KBM-7 (cell line): Measurements from ENCODE around the gene MBTPS1.
A peak's percentile ranks its signal among the peaks of the same experiment; 100 is the strongest.
"Not testable (repeated sequence)": the region's sequence is repeated elsewhere in the genome, so short reads cannot be mapped to it uniquely, and the experiment has no call there.

Experiments
- DNase-seq: peaks from one replicate; pipeline ENCODE4 v3.0.0-alpha.2; 2015
- in situ Hi-C: fragments of 300-500 bp; cut with MboI; formaldehyde crosslinking; loops from 2 replicates; pipeline ENCODE4 v1.14.3; 2020; ENCODE audit warnings: low sequenced_read_pairs, low pct_unique_long_range_greater_than_20kb, mixed read lengths

Gene MBTPS1

DNA sequence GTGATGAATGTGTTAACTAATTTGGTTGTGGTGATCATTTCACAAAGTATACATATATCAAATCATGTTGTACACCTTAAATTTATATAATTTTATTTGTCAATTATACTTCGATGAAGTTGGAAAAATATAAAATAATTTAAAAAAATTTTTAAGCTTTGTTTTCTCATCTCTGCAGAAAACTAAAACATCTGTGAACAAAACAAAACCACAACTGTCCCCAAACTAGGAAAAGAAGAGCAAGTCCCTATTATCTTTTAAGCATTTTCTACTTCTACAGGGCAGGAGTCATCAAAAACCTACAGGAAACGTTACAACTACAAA, 21.7 kb upstream of the MBTPS1 start:
- in situ Hi-C loops = no loop called here
- no peak for DNase-seq

DNA sequence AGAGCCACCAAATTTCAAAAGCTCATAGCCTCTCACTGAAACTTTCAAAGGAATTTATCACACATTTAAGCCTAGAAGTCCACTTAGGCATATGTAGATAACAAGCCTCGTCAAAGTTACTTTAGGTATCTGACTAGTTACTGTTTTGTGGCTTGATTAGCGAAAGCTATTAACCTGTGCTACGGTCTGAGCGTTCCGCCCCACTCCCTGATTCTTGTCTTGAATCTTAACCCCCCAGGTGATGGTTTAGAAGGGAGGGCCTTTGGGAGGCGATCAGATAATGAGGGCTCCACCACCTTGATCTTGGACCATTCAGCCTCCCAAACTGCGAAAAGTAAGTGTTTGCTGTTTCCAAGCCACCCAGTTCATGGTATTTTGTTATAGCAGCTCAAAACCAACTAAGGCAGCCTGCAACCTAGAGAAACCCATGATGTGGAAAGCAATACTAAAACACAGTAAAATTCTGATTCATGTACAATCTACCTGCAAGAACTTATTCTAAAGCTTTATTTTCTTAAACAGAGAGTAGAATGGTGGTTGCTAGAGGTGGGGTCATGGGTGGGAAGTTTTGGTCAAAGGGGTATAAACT, 21.1 kb upstream of the MBTPS1 start:
- no peak for DNase-seq
- in situ Hi-C loops = no loop called here

DNA sequence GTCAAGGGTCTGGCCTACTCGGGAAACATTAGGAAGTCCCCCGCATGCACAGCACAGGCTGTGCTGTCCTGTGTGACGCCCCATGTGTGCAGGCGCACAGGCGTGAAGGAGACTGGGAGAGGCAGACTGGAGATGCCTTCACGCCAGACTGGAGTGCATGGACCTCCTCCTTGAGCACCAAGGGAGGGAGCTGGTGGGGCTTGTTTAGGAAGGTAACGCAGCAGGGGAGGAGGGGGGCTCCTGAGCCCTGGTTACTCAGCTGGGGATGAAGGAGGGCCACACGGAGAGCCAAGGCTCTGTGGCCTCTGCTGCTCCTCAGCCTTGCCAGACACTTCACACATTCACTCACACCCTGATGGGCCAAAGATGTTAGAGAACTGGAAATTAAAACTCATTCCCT, 20.5 kb upstream of the MBTPS1 start:
- no peak for DNase-seq
- in situ Hi-C loops = no loop called here

DNA sequence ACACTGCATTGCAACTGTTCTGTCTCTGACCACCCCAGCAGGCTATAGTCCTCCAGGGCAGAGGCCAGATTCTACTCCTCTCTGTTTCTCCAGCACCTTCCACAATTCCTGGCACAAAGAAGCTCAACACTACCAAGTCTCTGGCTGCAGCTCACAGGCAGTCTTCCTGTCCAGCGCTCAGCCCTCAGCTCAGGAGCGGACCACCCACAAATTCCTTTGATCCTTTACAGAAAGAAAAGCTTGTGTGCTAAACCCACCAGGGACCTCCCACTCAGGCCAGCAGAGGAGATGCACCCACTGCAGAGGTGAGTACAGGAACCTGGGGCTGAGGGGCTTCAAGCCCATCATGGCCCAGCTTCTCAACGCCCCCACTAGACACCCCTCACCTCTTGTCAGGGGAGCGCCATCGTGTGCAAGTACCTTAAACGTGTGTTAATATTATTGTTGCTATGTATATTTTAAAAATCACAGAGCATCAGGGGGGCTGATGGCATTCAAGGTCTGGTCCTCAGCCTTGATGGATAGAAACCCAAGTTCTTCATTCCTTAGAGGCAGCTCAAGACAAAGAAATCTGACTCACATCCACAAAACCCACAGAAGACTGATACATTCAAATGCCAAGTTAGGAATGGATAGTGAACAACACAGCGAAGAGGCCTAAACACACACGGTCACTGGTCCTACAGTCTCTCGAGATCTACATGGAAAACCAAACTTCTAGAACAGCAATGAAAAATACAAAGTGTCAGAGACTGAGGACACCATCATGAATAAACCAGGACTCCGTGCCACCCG, 19.8 kb upstream of the MBTPS1 start:
- in situ Hi-C loops = no loop called here

DNA sequence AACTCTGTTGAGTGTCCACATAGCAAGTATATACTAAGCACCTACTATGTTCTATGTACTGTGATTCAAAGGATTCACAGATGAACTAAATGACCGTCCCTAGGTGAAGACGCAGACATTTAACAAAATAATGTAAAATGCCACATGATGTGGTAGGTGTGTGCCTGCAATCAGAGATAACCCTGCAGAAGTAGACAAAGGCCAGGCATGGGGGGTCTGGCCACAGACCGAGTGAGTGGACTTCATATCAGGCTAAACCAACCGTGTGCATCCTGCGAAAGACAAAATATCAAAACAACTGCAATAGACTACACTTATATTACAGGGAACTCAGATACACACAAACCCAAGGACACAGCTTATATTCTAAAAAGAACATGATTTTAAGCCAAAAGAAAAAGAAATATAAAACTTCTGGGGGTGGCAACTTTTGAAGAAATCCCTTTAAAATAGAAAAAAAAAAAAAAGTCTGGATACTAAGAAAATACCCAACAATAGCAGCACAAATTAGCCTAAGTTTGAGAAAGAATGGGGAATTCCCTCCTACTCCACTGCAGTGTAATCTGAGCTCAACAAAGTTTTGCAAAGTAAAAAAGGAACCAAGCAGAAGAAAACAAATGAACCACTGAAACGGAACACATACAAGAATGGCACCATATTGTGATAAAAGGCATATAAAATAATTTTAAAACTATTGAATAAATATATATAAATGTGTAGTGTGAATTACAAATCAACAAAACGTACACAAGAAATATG, 16.0 kb upstream of the MBTPS1 start:
- in situ Hi-C loops = no loop called here
- no peak for DNase-seq

More for the DNA sequence above, 19.8 kb upstream of the MBTPS1 start:
- no peak for DNase-seq

DNA sequence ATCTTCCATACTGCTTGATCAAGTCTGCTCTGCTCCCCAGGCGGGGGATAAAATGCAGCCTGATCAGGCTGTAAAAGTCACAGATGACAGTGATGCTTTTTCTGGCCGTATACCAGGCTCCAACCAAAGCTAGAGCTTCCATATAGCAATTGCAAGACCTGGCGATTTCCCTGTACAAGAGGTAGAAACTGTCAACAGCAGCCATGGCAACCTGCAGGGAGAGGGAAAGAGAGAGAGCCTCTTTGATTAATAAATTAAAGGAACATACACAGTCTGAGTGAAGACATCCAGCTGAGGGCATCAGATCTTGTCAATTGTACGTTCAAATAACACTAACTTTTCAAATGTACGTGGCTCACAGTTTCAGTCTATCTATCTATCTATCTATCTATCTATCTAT, 14.4 kb upstream of the MBTPS1 start:
- no peak for DNase-seq
- in situ Hi-C loops = no loop called here

DNA sequence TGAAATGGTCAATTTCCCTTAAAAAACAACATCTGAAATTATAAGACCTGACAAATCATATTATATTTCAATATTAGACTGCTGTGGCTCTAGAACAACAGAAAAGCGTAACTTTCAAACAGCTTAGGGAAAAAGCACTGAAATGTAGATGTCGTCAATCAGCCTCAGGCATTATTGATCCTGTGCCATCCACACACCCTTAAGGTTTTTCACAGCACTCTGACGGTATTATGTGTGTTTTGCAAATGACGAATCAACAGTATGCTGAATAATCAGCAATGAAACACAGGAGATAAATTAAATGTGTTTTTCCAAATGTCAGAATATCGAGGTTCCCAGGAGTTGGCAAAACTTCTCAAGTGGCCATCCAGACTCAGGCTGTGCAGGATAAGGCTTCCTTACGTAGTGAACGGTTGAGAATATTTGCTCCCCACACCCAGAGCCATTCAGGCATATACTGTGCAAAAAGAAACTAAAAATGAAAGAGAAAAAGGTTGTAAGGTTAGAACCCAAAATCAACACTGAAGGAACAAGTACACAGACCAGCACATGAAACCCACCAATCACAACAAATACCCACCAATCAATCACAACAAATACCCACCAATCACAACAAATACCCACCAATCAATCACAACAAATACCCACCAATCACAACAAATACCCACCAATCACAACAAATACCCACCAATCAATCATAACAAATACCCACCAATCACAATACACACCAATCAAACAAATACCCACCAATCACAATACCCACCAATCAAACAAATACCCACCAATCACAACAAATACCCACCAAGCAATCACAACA, 7.7 kb upstream of the MBTPS1 start:
- in situ Hi-C loops = no loop called here
- no peak for DNase-seq

DNA sequence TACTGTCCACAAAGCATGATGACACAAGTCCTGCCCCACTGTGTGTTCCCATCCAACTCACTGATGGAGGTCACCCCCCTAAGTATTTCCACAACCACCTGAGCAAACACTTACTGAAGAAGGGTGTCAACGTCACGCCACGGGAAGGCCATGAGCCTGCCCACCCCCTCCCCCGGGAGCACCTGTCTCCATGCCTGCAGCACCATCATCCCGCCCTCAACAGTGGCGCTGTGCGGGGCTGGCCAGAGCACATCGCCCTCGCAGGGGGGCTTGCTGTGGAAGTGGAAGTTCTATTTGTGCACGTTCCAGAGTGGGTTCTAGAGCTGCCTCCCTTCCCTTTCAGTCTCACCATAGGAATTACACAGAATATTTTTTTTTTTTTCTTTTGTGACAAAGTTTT, 4.3 kb upstream of the MBTPS1 start:
- no peak for DNase-seq
- in situ Hi-C loops = no loop called here

DNA sequence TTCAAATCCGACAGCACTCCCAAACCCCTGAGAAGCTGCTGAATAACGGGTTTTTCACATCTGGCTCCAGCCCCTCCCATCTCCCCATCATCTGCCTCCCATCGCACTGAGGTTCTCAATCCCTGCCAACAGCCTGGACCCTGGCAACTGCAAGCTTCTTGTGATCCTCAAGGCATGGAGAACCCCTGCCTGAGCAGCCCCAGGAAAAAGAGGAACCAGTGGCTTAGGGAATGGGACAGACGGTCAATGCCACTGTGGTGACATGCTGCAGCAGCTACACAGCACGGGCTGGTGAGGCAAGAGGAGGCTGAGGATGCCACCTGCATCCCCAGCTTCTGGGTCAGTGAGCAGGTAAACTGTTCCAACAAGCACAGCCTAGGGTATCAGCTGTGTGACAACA, 3.3 kb upstream of the MBTPS1 start:
- in situ Hi-C loops = no loop called here
- DNase-seq = no peak

DNA sequence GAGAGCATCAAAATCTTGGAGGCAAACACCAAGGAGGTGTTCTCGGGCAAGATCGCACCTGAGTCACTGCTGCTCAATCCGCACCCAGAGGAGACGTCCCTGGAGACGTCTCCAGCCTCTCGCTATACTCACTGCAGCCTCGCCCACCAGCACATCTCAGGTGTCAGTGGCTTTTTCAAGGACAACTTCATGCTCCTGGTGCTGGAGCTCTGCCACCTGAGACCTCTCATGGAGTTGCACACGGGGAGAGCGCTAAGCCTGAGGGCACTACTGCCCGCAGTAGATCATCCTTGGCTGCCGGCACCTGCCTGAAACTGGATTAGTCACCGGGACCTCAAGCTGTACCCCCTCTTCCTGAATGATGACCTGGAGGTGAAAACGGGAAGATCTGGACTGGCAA, 2.6 kb upstream of the MBTPS1 start:
- DNase-seq = no peak
- in situ Hi-C loops = no loop called here

DNA sequence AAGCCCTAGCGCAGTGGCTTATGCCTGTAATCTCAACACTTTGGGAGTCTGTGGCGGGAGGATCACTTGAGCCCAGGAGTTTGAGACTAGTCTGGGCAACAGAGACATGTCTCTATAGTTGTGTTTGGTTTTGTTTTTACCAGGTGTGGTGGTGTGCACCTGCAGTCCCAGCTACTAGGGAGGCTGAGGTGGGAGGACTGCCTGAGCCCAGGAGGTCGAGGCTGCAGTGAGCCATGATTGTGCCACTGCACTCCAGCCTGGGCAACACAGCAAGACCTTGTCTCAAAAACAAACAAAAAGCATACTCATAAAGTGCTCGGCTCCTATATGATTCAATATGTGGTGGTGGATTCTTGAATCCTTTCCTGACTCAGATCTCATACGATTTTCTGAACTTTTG, 1.6 kb upstream of the MBTPS1 start:
- in situ Hi-C loops, DNase-seq: not testable (repeated sequence)

DNA sequence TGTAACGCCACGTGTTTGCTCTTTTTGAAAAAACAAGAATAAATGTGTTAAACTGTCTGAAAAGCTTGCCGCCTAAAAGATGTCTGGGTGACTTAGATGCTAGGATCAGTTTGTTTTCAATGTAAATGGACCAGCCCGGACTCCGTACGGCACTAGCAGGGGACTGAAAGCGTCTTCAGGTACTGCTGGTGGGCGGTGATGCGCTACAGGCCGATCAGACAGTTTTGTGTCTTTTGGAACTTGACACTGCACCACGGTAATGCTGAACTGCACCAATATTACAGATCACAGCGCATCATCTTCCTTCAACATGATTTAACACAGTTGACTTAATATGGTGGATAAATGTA, 727 bp upstream of the MBTPS1 start:
- in situ Hi-C loops = no loop called here
- DNase-seq = no peak

DNA sequence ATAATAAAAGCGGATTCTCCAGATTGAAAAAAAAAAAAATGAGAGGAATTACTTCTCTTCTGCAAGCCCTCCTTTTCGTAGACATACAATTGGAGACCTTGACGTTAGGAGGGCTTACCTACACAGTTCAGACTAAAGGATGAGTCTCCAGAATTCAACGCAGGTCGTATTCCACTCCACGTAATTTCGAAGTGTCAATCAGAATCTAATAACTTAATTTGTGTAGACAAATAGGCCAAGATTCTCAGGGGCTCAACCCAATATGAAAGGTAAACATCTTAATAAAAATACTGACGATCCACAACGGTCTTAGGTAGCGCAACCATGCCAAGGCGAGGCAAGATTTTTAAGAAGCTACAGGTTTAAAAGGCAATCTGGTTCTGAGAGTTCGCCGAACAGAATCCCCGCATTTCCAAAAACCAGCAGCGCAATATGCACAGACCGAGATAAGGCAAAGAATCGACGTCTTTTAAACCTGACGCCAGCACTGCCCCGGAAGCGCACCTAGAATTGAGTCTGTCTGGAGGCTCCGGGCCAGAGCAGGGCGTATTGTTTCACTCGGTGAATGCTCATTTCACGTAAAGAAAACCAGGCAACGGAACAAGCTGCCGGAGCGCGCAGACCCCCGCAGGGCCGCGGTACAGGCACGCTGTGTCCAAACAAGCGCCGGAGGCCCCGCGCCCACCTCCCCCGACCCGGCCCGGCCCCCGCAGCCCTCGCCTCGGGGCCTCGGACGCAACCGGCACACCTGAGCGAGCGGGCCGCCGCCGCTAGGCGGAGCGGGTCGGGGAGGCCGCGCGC, 623 bp downstream of the MBTPS1 start:
- peak; percentile 49 for DNase-seq
- in situ Hi-C loops = no loop called here

DNA sequence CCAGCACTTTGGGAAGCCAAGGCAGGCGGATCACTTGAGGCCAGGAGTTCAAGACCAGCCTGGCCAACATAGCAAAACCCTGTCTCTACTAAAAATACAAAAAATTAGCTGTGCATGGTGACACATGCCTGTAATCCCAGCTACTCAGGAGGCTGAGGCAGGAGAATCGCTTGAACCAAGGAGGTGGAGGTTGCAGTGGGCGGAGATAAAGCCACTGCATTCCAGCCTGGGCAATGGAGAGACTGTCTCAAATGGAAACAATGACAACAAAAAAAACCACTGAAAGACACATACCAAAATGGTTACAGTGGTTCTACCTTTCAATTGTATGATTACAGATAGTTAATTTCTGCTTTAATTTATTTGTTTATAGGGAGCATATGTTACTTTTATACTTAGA, 4.8 kb downstream of the MBTPS1 start:
- in situ Hi-C loops, DNase-seq: not testable (repeated sequence)

DNA sequence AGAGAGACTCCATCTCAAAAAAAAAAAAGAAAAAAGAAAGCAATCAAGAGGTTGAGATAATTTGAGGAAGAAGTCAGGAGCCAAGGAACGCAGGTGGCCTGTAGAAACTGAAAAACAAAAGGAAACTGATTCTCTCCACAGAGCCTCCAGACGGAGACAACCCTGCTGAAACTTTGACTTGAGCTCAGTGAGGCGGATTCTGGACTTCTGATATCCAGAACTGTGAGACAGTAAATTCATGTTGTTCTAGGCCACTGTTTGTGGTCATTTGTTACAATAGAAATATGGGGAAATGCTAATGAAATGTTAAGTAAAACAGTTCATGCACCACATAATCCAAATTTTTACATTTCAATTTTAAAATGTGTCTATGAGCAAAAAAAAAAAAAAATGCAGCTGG, 5.2 kb downstream of the MBTPS1 start:
- no peak for DNase-seq
- in situ Hi-C loops = no loop called here

DNA sequence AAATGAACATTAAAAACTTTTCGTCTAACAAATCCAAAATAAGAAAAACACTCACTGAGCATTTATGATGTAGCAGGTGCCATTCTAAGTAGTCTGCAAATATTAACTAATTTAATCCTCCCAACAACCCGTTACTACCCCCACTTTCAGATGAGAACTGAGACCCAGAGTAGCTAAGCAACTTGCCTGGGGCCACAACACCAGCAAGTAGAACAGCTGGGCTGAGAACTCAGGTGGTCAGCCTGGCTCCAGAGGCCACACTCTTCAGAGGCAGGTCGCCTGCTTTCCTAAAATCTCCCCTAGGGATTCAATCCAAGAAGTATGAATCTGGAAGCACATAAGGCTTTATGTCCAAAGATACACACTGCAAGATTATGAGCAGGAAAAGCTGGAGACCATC, 6.2 kb downstream of the MBTPS1 start:
- in situ Hi-C loops = no loop called here
- no peak for DNase-seq

DNA sequence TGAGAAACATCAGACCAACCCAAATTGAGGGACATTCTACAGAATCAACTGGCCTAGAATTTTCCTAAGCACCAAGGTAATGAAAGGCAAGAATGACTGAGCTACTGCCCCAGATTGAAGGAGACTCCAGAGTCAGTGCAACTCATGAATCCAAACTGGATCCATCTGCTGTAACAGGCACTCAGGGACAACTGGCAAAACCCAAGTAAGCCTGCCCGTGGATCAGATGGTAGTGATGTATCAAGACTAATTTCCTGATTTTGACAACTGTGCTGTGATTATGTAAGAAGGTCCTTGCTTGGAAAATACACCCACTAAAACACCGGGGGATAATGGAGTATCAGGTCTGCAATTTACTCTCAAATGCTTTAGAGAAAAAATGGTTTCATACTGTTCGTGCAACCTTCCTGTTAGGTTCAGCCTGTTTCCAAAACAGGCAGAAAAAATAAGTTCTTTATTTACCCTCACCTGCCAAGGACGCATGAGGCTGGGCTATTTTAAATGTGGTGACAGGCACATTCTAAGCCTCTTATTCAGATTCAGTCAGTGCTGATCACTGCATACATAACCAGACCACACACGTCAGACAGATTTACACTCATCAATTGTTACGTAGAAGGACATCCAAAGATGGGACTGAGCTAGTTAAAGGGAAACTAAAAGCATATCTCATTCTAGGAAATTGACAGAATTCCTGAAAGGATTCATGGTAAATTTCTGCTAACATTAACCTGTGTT, 7.0 kb downstream of the MBTPS1 start:
- in situ Hi-C loops = no loop called here
- no peak for DNase-seq

DNA sequence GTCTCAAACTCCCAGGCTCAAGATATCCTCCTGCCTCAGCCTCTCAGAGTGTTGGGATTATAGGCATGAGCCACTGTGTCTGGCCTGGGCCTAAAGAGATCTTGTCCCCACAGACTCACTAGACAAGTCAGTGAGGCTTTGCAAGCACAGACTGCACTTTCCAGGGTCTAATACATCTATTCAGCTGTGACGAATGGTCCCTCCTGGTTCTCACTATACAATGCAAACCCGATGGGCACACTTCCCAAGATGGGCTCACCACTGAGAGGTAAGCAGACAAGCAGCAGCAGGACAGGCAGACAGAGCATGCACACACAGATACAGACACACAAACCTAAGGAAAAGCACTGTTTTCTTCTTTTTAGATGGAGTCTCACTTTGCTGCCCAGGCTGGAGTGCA, 8.8 kb downstream of the MBTPS1 start:
- in situ Hi-C loops = no loop called here
- DNase-seq = no peak
